Measurements from ENCODE around the gene BATF3.
"Not testable (repeated sequence)": the region's sequence is repeated elsewhere in the genome, so short reads cannot be mapped to it uniquely, and the experiment has no call there.

The BATF3 gene

GRCh38 chr1:212655668-212656440 is 43.8 kb downstream of the BATF3 start:
- no peak for DNase-seq

GRCh38 chr1:212652609-212653008 is 47.0 kb downstream of the BATF3 start:
- DNase-seq, result no peak

- no peak for DNase-seq
Measured at GRCh38 chr1:212651977-212652376, 47.7 kb downstream of the BATF3 start.

- DNase-seq, result no peak
Measured at GRCh38 chr1:212651521-212651920, 48.1 kb downstream of the BATF3 start.

- DNase-seq, result no peak
Measured at GRCh38 chr1:212650228-212650627, 49.4 kb downstream of the BATF3 start.

- no peak for DNase-seq
Measured at GRCh38 chr1:212649020-212649419, 50.6 kb downstream of the BATF3 start.

GRCh38 chr1:212648431-212648830 is 51.2 kb downstream of the BATF3 start:
- DNase-seq, result no peak

GRCh38 chr1:212647004-212647403 is 52.6 kb downstream of the BATF3 start:
- no peak for DNase-seq

GRCh38 chr1:212646588-212646987 is 53.1 kb downstream of the BATF3 start:
- no peak for DNase-seq

GRCh38 chr1:212645546-212646543 is 53.8 kb downstream of the BATF3 start:
- DNase-seq, result no peak

- no peak for DNase-seq
Measured at GRCh38 chr1:212644866-212645545, 54.6 kb downstream of the BATF3 start.

- DNase-seq, result no peak
Measured at GRCh38 chr1:212643877-212644276, 55.8 kb downstream of the BATF3 start.

GRCh38 chr1:212641956-212642355 is 57.7 kb downstream of the BATF3 start:
- DNase-seq, result no peak

GRCh38 chr1:212640223-212640878 is 59.3 kb downstream of the BATF3 start:
- DNase-seq, result no peak

- DNase-seq, result not testable (repeated sequence)
Measured at GRCh38 chr1:212639524-212639923, 60.1 kb downstream of the BATF3 start.

GRCh38 chr1:212638492-212639151 is 61.0 kb downstream of the BATF3 start:
- no peak for DNase-seq

GRCh38 chr1:212637902-212638301 is 61.7 kb downstream of the BATF3 start:
- no peak for DNase-seq
